HK-2 (cell line): ENCODE data around the gene HBEGF.

ENCODE experiments used
- DNase-seq: peaks from one replicate; pipeline ENCODE4 v3.0.0-alpha.2; 2018; ENCODE audit not compliant: unreplicated experiment

Gene HBEGF

DNA sequence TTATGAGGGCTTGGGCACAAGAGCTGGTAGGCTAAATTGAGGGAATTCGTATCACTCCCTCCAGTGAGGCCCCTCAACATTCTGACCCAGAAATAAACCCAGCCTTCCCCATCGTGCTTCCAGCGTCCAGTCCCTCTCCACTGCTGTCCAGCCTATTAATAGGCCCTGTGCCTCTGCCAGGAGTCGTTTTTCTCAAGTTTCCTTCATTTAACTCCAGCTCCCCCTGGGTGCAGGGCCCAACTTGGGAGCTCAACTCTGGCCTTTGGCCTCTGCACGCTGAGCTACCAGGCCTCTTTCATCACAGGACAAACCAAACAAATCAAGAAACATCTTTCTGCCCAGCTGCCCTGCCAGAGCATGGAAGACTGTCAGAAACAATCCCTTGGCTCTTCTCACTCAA, 10.0 kb downstream of the HBEGF start:
- no peak for DNase-seq

DNA sequence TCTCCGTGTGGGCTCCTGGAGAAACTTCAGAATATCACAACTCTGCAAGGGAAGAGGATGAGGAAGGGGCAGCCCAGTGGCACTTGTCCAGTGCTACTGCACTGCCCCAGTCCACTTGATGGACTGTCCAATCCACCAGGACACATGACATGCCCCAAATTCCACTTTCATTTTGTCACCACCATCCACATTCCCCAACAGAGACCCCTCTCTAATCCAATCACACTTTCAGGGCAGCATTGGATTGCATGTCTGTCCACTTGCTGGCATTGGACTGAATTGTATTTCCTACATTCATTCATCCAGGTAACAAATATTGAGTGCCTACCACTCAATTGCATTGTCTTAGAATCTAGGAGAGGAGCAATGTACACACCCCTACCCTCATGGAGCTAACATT, 14.8 kb downstream of the HBEGF start:
- DNase-seq: no peak

DNA sequence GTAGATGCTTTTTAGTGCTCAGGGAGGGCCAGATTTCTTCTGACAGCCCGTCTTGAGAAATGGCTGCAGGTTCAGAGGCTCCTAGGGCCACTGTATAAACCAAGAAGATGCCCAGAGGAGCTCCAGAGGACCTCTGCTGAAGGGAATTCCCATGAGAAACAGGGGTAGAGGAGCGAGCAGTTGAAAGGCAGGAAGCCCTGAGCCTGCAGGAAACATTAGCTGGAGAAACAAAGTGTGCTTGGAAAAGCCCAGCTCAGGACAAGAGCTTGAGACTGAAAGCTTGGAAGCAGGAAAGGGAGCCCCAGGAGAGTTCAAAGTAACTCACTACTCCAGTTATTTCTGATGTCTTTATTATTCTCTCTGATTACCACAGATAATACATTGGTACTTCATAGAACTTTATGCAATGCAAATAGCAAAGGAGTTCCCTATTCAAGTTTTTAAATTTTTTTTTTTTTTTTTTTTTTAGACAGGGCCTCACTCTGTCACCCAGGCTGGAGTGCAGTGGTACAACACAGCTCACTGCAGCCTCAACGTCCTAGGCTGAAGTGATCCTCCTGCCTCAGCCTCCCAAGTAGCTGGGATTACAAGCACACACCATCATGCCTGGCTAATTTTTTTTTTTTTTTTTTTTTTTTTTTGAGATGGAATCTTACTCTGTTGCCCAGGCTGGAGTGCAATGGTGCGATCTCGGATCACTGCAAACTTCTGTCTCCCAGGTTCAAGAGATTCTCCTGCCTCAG, 16.5 kb downstream of the HBEGF start:
- DNase-seq: no peak

DNA sequence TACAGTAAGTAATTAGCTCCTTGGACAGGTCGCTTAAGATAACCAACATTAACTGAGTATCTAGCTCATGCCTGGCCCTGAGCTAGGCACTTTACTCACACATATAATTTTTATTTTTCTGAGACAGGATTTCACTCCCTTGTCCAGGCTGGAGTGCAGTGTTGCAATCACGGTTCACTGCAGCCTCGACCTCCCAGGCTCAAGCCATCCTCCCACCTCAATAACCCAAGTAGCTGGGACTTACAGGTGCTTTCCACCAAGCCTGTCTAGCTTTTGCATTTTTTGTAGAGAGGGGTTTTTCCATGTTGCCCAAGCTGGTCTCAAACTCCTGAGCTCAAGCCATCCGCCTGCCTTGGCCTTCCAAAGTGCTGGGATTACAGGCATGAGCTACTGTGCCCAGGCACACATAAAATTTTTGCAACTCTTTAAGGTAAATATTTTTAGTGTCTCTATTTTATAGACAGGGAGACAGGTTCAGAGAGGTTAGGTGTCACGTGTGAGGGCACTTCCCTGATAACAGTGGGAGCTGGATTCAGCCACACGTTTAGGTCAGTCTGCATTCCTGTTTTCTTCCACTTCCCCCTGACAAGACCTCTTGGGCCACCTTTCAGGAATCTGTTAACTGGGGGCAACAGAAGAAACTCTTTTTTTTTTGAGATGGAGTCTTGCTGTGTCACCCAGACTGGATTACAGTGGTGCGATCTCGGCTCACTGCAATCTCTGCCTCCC, 18.2 kb downstream of the HBEGF start:
- DNase-seq: no peak

DNA sequence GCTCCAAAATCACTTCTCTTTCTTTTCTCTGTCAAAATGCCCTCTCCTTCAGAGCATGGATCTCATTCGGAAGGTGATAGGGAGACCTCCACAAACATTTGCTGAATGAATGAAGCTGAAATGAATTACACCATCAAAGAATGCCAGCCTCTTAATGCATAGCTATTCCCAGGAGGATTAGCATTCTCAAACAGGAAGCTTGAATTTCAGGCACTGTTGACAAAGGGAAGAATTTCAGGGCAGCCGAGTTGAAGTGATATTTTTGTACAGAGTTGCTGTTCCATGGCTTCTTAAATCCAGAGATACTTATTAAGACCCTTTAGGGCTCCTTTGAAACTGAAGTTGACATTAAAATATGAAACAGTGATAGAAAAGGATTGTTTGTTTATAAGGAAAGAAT, 18.8 kb downstream of the HBEGF start:
- DNase-seq: no peak

GRCh38 chr5:140325486-140325885, 20.9 kb downstream of the HBEGF start:
- no peak for DNase-seq

DNA sequence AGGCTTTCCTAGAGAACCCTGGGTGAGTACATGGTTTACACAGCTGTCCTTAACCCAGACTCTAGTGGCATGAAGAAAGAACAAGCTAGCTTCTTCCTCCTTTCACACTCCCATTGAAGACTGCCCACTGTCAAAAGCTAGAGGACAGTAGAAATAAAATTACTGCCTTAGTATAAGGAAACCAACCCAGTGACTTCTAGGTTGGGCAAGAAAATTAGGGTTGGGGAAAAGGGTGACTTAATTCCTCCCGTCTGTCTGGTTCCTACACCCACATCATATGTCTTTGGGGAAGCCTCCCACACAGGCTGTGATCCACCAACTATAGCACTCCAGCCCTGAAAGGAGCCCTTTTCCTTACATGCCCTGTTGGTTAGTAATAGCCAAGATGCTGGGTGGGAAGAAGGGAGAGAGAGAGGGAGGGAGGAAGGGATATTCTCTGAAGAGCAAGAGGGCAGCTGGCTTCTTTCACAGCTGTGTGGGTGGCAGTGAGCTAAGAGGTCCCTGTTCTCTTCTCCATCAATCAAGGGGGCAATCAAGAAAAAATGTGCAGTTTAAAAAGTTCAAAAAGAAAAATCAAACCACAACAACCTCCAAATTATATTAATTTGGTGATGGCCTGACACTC, 21.7 kb downstream of the HBEGF start:
- no peak for DNase-seq

GRCh38 chr5:140324041-140324600, 22.3 kb downstream of the HBEGF start:
- no peak for DNase-seq

GRCh38 chr5:140322751-140323731, 23.4 kb downstream of the HBEGF start:
- DNase-seq: peak; percentile 78

GRCh38 chr5:140321796-140322195, 24.6 kb downstream of the HBEGF start:
- DNase-seq: no peak

GRCh38 chr5:140319833-140320232, 26.6 kb downstream of the HBEGF start:
- no peak for DNase-seq

GRCh38 chr5:140318792-140319191, 27.6 kb downstream of the HBEGF start:
- DNase-seq: no peak

GRCh38 chr5:140317859-140318258, 28.5 kb downstream of the HBEGF start:
- DNase-seq: peak; percentile 55

DNA sequence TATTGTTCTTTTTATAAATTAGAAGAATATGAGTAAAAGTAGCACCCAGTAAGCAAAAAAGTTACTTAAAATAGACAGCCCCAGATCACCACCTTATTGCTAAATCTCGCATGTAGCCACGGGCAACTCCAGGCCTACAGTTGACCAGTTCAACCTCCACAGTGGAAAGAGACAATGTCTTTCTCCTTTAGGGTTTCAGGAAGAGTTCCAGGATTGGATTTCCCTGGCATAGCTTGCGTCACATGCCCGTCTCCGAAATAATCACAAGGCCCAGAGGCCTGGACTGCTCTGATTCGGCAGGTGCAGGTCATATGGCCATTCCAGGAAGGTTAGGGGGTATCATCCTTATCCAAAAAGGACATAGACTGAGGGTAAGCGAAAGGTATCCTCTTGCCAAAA, 33.6 kb downstream of the HBEGF start:
- no peak for DNase-seq

DNA sequence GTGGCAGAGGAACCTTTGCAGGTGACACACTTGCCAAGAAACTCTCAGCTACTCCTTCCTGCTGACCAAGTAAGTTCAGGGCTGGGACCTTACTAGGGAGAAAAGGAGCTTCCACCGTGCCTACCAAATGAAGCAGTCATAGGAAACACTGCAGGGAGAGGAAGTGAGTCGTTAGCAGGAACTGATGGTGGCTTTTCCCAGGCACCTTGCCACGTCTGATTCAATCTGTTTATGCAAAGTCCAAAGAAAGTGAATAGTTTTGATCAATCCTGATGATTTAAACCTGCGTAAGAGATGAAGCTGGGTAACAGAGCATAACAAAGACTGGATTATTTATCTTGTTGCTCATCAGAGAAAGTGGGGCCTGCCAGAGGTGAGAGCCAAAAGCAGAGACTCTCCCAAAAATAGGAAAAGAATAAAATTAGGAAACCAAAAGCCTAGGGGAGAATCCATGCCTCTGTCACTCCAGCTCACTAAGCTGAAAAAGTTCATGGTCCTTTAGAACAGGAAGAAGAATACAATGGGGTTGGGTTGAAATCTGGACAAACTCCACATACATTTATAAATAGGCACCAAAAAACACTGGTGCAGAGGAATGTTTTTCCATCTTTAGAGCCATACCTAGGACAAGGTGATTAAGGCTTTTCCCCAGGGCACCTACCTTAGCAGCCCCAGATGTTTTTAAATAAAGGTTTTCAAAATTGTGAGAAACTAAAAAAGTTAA, 34.2 kb downstream of the HBEGF start:
- DNase-seq: peak; percentile 60

GRCh38 chr5:140311011-140311467, 35.4 kb downstream of the HBEGF start:
- DNase-seq: no peak

- DNase-seq: no peak
These were observed 36.0 kb downstream of the HBEGF start for GRCh38 chr5:140310434-140310833.

- DNase-seq: no peak
These were observed 36.6 kb downstream of the HBEGF start for GRCh38 chr5:140309706-140310249.

GRCh38 chr5:140305471-140305870, 40.9 kb downstream of the HBEGF start:
- no peak for DNase-seq

DNA sequence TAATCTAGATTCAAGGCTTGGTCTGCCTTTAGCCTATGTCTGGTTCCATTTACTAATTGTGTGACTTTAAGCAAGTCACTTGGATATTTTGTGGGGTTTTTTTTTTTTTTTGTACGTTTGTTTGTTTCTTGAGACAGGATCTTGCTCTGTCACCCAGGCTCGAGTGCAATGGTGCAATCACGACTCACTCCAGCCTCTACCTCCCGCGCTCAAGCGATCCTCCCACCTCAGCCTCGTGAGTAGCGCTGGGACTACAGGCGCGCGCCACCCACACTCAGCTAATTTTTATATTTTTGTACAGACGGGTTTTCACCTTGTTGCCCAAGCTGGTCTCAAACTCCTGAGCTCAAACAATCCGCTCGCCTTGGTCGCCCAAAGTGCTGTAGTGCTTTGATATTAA, 42.4 kb downstream of the HBEGF start:
- no peak for DNase-seq
